Measurements from ENCODE around the gene PEA15. TPM values are rescaled to one million over a fixed set of nuclear protein-coding genes. Genes with fewer than 3 reads are reported as not detected.

The PEA15 gene
- polyA plus RNA-seq, 1 donor = 115 TPM

- DNase-seq (ENCODE audit: low read depth) = no peak
These were observed 25.8 kb upstream of the PEA15 start for GRCh38 chr1:160179336-160179735.

GRCh38 chr1:160186246-160186645, 18.9 kb upstream of the PEA15 start:
- no peak for DNase-seq (ENCODE audit: low read depth)

- DNase-seq (ENCODE audit: low read depth) = no peak
These were observed 18.5 kb upstream of the PEA15 start for GRCh38 chr1:160186729-160187128.

- no peak for DNase-seq (ENCODE audit: low read depth)
These were observed 17.8 kb upstream of the PEA15 start for GRCh38 chr1:160187407-160187806.

- no peak for DNase-seq (ENCODE audit: low read depth)
These were observed 16.8 kb upstream of the PEA15 start for GRCh38 chr1:160188341-160188740.

GRCh38 chr1:160189649-160190625, 15.2 kb upstream of the PEA15 start, which contains the start of gene CASQ1:
Gene CASQ1 (plus strand): TSS chr1:160190575. CDS start chr1:160190752, 177 bp downstream.
- DNase-seq (ENCODE audit: low read depth) = no peak

- DNase-seq (ENCODE audit: low read depth) = no peak
These were observed 13.4 kb upstream of the PEA15 start for GRCh38 chr1:160191756-160192155.

- DNase-seq (ENCODE audit: low read depth) = no peak
These were observed 12.9 kb upstream of the PEA15 start for GRCh38 chr1:160192234-160192633.

GRCh38 chr1:160193091-160193819, 11.9 kb upstream of the PEA15 start:
- DNase-seq (ENCODE audit: low read depth) = peak; percentile 69

GRCh38 chr1:160193832-160194736, 11.1 kb upstream of the PEA15 start:
- no peak for DNase-seq (ENCODE audit: low read depth)

GRCh38 chr1:160194737-160195059, 10.5 kb upstream of the PEA15 start:
- DNase-seq (ENCODE audit: low read depth) = no peak

- no peak for DNase-seq (ENCODE audit: low read depth)
These were observed 9.0 kb upstream of the PEA15 start for GRCh38 chr1:160196143-160196542.

- no peak for DNase-seq (ENCODE audit: low read depth)
These were observed 8.0 kb upstream of the PEA15 start for GRCh38 chr1:160197231-160197630.

GRCh38 chr1:160200786-160201185, 4.4 kb upstream of the PEA15 start:
- DNase-seq (ENCODE audit: low read depth) = no peak

GRCh38 chr1:160204526-160205241, 500 bp upstream of the PEA15 start:
- DNase-seq (ENCODE audit: low read depth) = no peak

- no peak for DNase-seq (ENCODE audit: low read depth)
These were observed 829 bp downstream of the PEA15 start for GRCh38 chr1:160206036-160206389.

GRCh38 chr1:160206421-160207117, 1.4 kb downstream of the PEA15 start:
- no peak for DNase-seq (ENCODE audit: low read depth)

- no peak for DNase-seq (ENCODE audit: low read depth)
These were observed 2.0 kb downstream of the PEA15 start for GRCh38 chr1:160207118-160207650.

GRCh38 chr1:160207771-160208556, 2.8 kb downstream of the PEA15 start:
- DNase-seq (ENCODE audit: low read depth) = no peak

Data from forelimb muscle (tissue), 1 donor.